ENCODE data around the gene SDF4. TPM values are rescaled to one million over a fixed set of nuclear protein-coding genes. Genes with fewer than 3 reads are reported as not detected.

Gene SDF4
- total and polyA plus RNA-seq, 2 experiments from 2014 or later = 45.0 to 62.6 TPM

GRCh38 chr1:1210726-1211540 lies 20.9 kb downstream of the SDF4 start:
- Mint-ChIP-seq H3K27ac (no peak overlapping the region), H3K36me3 (ENCODE audit: low read depth) (no peaks in the 10 kb centered on the region), H3K9me3 (no peaks in the 10 kb centered on the region; the same call in 2 of the 3 replicates), H3K4me1 (no peaks in the 10 kb centered on the region), H3K27me3 (ENCODE audit: insufficient read depth, low read depth, poor library complexity) (peaks cover 10% of the 10 kb centered on the region), H3K4me3 (no peak overlapping the region)
- Histone ChIP-seq H3K4me3 (no peak overlapping the region), H3F3A (replicated peaks; ENCODE audit: low read depth) (no peaks in the 10 kb centered on the region), H3K9me2 (ENCODE audit: insufficient read depth) (no peaks in the 10 kb centered on the region), H3K4me2 (no peak overlapping the region), H4K20me1 (replicated peaks; ENCODE audit: insufficient read depth) (no peaks in the 10 kb centered on the region), H3K79me2 (replicated peaks; ENCODE audit: insufficient read depth) (no peaks in the 10 kb centered on the region), H3K36me3 (ENCODE audit: insufficient read depth) (no peaks in the 10 kb centered on the region), H3K4me1 (ENCODE audit: insufficient read depth) (no peaks in the 10 kb centered on the region), H2AFZ (no peak overlapping the region), H3K27ac (ENCODE audit: low read depth) (no peak overlapping the region), H3K27me3 (ENCODE audit: insufficient read depth) (0 out of 2 replicates have a peak, but pooled peaks cover 8% of the 10 kb centered on the region)
- ATAC-seq (no peak), DNase-seq (ENCODE audit: low spot score) (no peak)
- no peak for TF ChIP-seq ZNF462 (CRISPR knock-in tag; IDR thresholded peaks at IDR 0.05)
- TF ChIP-seq EZH2 (IDR thresholded peaks at IDR 0.05; ENCODE audit: low read depth, unreplicated experiment) = no peak
- no peak for TF ChIP-seq ZNF114 (CRISPR knock-in tag; IDR thresholded peaks at IDR 0.05)
- no peak for TF ChIP-seq ETS1 (IDR thresholded peaks at IDR 0.05)
- TF ChIP-seq CTCF (conservative IDR thresholded peaks at IDR 0.05; ENCODE audit: low read depth in 2 of 2) = no peak
- TF ChIP-seq EZH2phosphoT487 (IDR thresholded peaks at IDR 0.05; ENCODE audit: unreplicated experiment) = no peak
- TF ChIP-seq NANOG (IDR thresholded peaks at IDR 0.05; ENCODE audit: borderline replicate concordance) = no peak
- no peak for TF ChIP-seq JUNB (IDR thresholded peaks at IDR 0.05; ENCODE audit: unreplicated experiment)
- TF ChIP-seq STAT1 (IDR thresholded peaks at IDR 0.05; ENCODE audit: unreplicated experiment) = no peak
- TF ChIP-seq ZNF331 (CRISPR knock-in tag; IDR thresholded peaks at IDR 0.05; ENCODE audit: low read depth) = no peak
- TF ChIP-seq REST (IDR thresholded peaks at IDR 0.05; ENCODE audit: unreplicated experiment) = no peak
- TF ChIP-seq CREB1 (CRISPR knock-in tag; IDR thresholded peaks at IDR 0.05; ENCODE audit: low read depth) = no peak
- no peak for TF ChIP-seq POLR2AphosphoS5 (IDR thresholded peaks at IDR 0.05; ENCODE audit: low read depth)
